ENCODE results near the gene TMEM163. TPM values are rescaled to one million over a fixed set of nuclear protein-coding genes. Genes with fewer than 3 reads are reported as not detected.

The TMEM163 gene
- total RNA-seq, 4 donors from 2014 or later: 0.42 to 1.3 (median 1.1) TPM

DNA sequence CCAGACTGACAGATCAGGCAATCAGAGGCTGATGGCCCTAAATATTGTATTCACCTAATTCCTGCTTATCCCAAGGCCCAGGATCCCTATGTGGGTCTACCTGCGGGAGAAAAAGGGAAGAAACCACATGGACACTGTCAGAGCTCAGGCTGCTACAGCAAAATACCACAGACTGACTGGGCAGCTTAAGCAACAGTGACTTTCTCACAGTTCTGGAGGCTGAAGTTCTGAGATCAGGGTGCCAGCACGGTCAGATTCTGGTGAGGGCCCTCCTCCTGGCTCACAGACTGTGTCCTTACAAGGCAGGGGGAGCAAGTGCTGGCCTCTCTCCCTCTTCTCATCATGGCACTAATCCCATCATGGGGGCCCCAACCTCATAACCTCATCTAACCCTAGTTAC lies 181.7 kb downstream of the TMEM163 start:
- intact Hi-C loops (cut with DNase I): no loop called here
- no peak overlapping the region for H3K27ac ChIP-seq (replicated peaks in 1 of 4)
- WGBS: 100% methylated on average over 1 of the region's 2 CpGs
- H3K27me3 ChIP-seq: no peaks in the 10 kb centered on the region
- DNase-seq (ENCODE audit: extremely low spot score): no peak
- no peak overlapping the region for H3K4me3 ChIP-seq
- H3K4me1 ChIP-seq: no peaks in the 10 kb centered on the region
- no peaks in the 10 kb centered on the region for H3K36me3 ChIP-seq
- H3K9me3 ChIP-seq: no peaks in the 10 kb centered on the region
- TF ChIP-seq, protein P1, sequence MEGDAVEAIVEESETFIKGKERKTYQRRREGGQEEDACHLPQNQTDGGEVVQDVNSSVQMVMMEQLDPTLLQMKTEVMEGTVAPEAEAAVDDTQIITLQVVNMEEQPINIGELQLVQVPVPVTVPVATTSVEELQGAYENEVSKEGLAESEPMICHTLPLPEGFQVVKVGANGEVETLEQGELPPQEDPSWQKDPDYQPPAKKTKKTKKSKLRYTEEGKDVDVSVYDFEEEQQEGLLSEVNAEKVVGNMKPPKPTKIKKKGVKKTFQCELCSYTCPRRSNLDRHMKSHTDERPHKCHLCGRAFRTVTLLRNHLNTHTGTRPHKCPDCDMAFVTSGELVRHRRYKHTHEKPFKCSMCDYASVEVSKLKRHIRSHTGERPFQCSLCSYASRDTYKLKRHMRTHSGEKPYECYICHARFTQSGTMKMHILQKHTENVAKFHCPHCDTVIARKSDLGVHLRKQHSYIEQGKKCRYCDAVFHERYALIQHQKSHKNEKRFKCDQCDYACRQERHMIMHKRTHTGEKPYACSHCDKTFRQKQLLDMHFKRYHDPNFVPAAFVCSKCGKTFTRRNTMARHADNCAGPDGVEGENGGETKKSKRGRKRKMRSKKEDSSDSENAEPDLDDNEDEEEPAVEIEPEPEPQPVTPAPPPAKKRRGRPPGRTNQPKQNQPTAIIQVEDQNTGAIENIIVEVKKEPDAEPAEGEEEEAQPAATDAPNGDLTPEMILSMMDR (IDR thresholded peaks at IDR 0.05): no peak
- no peak for TF ChIP-seq POLR2AphosphoS5 (IDR thresholded peaks at IDR 0.05)
- TF ChIP-seq EP300 (IDR thresholded peaks at IDR 0.05): no peak
- TF ChIP-seq POLR2A (IDR thresholded peaks at IDR 0.05; ENCODE audit: low read depth): no peak

DNA sequence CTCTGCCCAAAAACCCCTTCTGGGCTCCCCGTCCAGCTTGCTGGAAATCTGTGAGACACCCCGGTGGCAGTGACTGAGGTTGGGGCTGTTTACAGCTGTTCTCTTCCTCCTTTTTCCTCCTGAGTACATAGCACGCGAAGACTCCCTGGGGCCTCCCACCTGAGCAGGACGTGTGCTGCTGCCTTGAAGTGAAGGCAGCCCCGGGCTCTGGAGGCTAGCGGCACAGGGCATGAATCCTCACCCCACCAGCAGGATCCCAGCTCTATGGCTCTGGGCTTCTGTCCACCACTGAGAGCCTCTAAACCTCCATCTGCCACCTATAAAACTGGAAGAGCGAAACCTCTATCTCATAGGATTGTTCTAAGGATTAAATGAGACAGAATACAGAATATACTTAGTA lies 182.5 kb downstream of the TMEM163 start:
- no peak for DNase-seq (ENCODE audit: extremely low spot score)
- intact Hi-C loops (cut with DNase I): no loop called here
- Histone ChIP-seq H3K4me1 (no peaks in the 10 kb centered on the region), H3K36me3 (no peaks in the 10 kb centered on the region), H3K27me3 (no peaks in the 10 kb centered on the region), H3K9me3 (no peaks in the 10 kb centered on the region), H3K4me3 (no peak overlapping the region), H3K27ac (replicated peaks in 1 of 4) (no peak overlapping the region)
- no peak for TF ChIP-seq POLR2A (IDR thresholded peaks at IDR 0.05; ENCODE audit: low read depth)
- TF ChIP-seq, protein P1 (IDR thresholded peaks at IDR 0.05): no peak
- TF ChIP-seq POLR2AphosphoS5 (IDR thresholded peaks at IDR 0.05): no peak
- no peak for TF ChIP-seq EP300 (IDR thresholded peaks at IDR 0.05)
- 79% methylated on average over 8 of the region's 8 CpGs for WGBS

DNA sequence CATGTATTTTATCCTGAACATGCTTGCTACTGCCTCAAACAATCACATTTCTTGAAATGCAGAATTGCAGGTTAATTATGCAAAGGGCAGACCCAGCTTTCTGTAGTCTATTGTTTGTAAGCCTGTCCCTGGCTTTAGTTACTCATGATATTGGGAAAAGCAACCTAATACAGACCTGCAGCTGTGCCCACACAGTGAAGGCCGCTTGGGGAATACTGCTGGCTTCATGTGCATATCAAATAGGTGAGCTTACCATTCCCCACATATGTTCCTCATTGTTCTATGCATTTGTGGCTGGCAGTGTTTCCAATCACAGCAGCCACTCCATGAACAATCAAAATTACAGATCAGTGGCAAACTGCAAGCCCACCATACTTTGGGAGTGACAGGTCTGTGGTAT lies 186.3 kb downstream of the TMEM163 start:
- TF ChIP-seq POLR2AphosphoS5 (IDR thresholded peaks at IDR 0.05): no peak
- TF ChIP-seq, protein P1 (IDR thresholded peaks at IDR 0.05): no peak
- TF ChIP-seq EP300 (IDR thresholded peaks at IDR 0.05): no peak
- TF ChIP-seq POLR2A (IDR thresholded peaks at IDR 0.05; ENCODE audit: low read depth): no peak
- no peaks in the 10 kb centered on the region for H3K4me1 ChIP-seq
- intact Hi-C loops (cut with DNase I): no loop called here
- no peak overlapping the region for H3K27ac ChIP-seq (replicated peaks in 1 of 4)
- no peaks in the 10 kb centered on the region for H3K36me3 ChIP-seq
- H3K27me3 ChIP-seq: no peaks in the 10 kb centered on the region
- WGBS: 100% methylated on average over 1 of the region's 1 CpG
- H3K4me3 ChIP-seq: no peak overlapping the region
- no peaks in the 10 kb centered on the region for H3K9me3 ChIP-seq
- no peak for DNase-seq (ENCODE audit: extremely low spot score)

DNA sequence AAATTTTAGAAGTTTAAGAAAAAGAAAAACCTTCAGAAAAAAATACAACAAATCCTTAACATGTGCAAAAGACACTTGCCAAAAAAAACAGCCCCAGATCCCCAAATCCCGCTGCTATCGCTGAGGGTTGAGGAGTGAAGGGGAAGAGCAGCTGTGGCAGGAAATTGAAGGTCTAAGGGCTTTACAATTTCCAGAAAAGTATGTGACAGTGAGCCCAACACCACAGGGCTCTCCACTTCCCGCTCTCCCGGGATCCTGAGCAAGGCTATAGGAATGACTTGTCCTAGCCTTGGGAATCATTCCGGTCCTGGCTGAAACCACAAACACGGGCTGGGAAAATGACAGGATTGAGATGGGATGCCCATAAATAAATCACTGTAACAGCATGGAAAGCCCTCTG lies 191.4 kb downstream of the TMEM163 start:
- H3K4me3 ChIP-seq: no peak overlapping the region

More for the DNA sequence above, 191.4 kb downstream of the TMEM163 start:
- Histone ChIP-seq H3K36me3 (no peaks in the 10 kb centered on the region), H3K27ac (replicated peaks in 1 of 4) (no peak overlapping the region), H3K9me3 (no peaks in the 10 kb centered on the region), H3K4me1 (no peaks in the 10 kb centered on the region), H3K27me3 (no peaks in the 10 kb centered on the region)
- 67% methylated on average over 6 of the region's 6 CpGs for WGBS
- TF ChIP-seq, protein P1 (IDR thresholded peaks at IDR 0.05): no peak
- TF ChIP-seq EP300 (IDR thresholded peaks at IDR 0.05) (no peak), POLR2AphosphoS5 (IDR thresholded peaks at IDR 0.05) (no peak), POLR2A (IDR thresholded peaks at IDR 0.05; ENCODE audit: low read depth) (no peak)
- no peak for DNase-seq (ENCODE audit: extremely low spot score)
- intact Hi-C loops (cut with DNase I): no loop called here

Data from esophagus muscularis mucosa (tissue), 4 donors.